Liver (tissue), 9 donors: ENCODE measurements around the gene MRPL55. TPM values are rescaled to one million over a fixed set of nuclear protein-coding genes. Genes with fewer than 3 reads are reported as not detected.

Experiments
- DNase-seq: peaks from one replicate; pipeline ENCODE4 v3.0.0-alpha.2; 2017; ENCODE audit warnings: low spot score
- H3K27ac ChIP-seq, 2 donors: one replicate each; pipeline ENCODE4 v1.7.0; 2013; ENCODE audit warnings: inconsistent platforms in 2 of 2, low read length in 2 of 2, control low read depth in 1 of 2, low read depth in 1 of 2, mild to moderate bottlenecking in 1 of 2
- H3K27me3 ChIP-seq, 4 donors: one replicate each; pipeline versions ENCODE4 v1.6.1 to v1.7.0; 2013; ENCODE audit warnings: low read length in 3 of 4, inconsistent platforms in 1 of 4, mild to moderate bottlenecking in 1 of 4, moderate library complexity in 1 of 4; ENCODE audit not compliant: control insufficient read depth in 4 of 4, insufficient read depth in 4 of 4
- H3K36me3 ChIP-seq, 4 donors: one replicate each; pipeline versions ENCODE4 v1.6.1 to v1.7.0; 2013; ENCODE audit warnings: low read length in 3 of 4, mild to moderate bottlenecking in 3 of 4, low read depth in 1 of 4, moderate library complexity in 1 of 4; ENCODE audit not compliant: control insufficient read depth in 4 of 4, insufficient read depth in 3 of 4
- H3K4me1 ChIP-seq, 4 donors: one replicate each; pipeline versions ENCODE4 v1.6.1 to v1.7.0; 2013; ENCODE audit warnings: low read length in 3 of 4, mild to moderate bottlenecking in 3 of 4, moderate library complexity in 1 of 4; ENCODE audit not compliant: control insufficient read depth in 4 of 4, insufficient read depth in 4 of 4
- H3K4me3 ChIP-seq, 3 donors: one replicate each; pipeline versions ENCODE4 v1.6.1 to v1.7.0; 2013; ENCODE audit warnings: low read length in 3 of 3, control low read depth in 1 of 3, low read depth in 1 of 3, mild to moderate bottlenecking in 1 of 3
- H3K9ac ChIP-seq, 2 donors: one replicate each; pipeline ENCODE4 v1.7.0; 2013; ENCODE audit warnings: low read length in 2 of 2, mild to moderate bottlenecking in 2 of 2, moderate library complexity in 2 of 2, control low read depth in 1 of 2, low read depth in 1 of 2
- H3K9me3 ChIP-seq, 4 donors: one replicate each; pipeline versions ENCODE4 v1.6.1 to v1.7.0; 2013; ENCODE audit warnings: low read length in 3 of 4; ENCODE audit not compliant: control insufficient read depth in 4 of 4
- ATF3 ChIP-seq: IDR thresholded peaks from 2 replicates; pipeline ENCODE4 v1.6.1; 2016; ENCODE audit warnings: antibody characterized with exemption
- CTCF ChIP-seq: fragments of 150-350 bp; IDR thresholded peaks from 2 replicates; pipeline ENCODE4 v1.5.1; 2017; ENCODE audit warnings: improper control_type of control experiment, low read depth, low read length; ENCODE audit not compliant: missing input control
- EGR1 ChIP-seq, 2 donors: IDR thresholded peaks; 2 replicates each; pipeline ENCODE4 v1.6.1; 2016 to 2018; ENCODE audit warnings: antibody characterized with exemption in 2 of 2, low read depth in 2 of 2
- FOXA2 ChIP-seq: IDR thresholded peaks from 2 replicates; pipeline ENCODE4 v1.6.1; 2016; ENCODE audit warnings: antibody characterized with exemption
- GABPA ChIP-seq, 2 donors: IDR thresholded peaks in 1 of 2; conservative IDR thresholded peaks in 1 of 2; 2 replicates each; pipeline ENCODE4 v1.6.1; 2016; ENCODE audit warnings: antibody characterized with exemption in 2 of 2, mild to moderate bottlenecking in 1 of 2, moderate library complexity in 1 of 2
- HNF4A ChIP-seq, 2 donors: conservative IDR thresholded peaks; 2 replicates each; pipeline ENCODE4 v1.6.1; 2016; ENCODE audit warnings: antibody characterized with exemption in 2 of 2, mild to moderate bottlenecking in 2 of 2
- HNF4G ChIP-seq: IDR thresholded peaks from 2 replicates; pipeline ENCODE4 v1.6.1; 2016; ENCODE audit warnings: antibody characterized with exemption
- MAX ChIP-seq: IDR thresholded peaks from 2 replicates; pipeline ENCODE4 v1.6.1; 2016; ENCODE audit warnings: antibody characterized with exemption
- REST ChIP-seq: IDR thresholded peaks from 2 replicates; pipeline ENCODE4 v1.6.1; 2016; ENCODE audit warnings: antibody characterized with exemption, mild to moderate bottlenecking
- TAF1 ChIP-seq: conservative IDR thresholded peaks from 2 replicates; pipeline ENCODE4 v1.6.1; 2016; ENCODE audit warnings: antibody characterized with exemption, mild to moderate bottlenecking
- YY1 ChIP-seq: IDR thresholded peaks from 2 replicates; pipeline ENCODE4 v1.6.1; 2016; ENCODE audit warnings: antibody characterized with exemption, mild to moderate bottlenecking
- ZBTB33 ChIP-seq: IDR thresholded peaks from 2 replicates; pipeline ENCODE4 v1.6.1; 2016; ENCODE audit warnings: antibody characterized with exemption
- WGBS: extraction: QIAGEN DNeasy Blood & Tissue Kit; methylation state at CpG from one replicate; pipeline ENCODE4 v1.1.7; 2013; 5-methylcytosine and 5-hydroxymethylcytosine counted together
- polyA plus RNA-seq, 2 donors: library from polyadenylated mRNA; stranded (reverse) in 1 of 2; unstranded in 1 of 2; fragments of 200-250 nt in 1 of 2; fragments of >200 nt in 1 of 2; fragmentation: Nextera tagmentation in 1 of 2; extraction: Ambion mirVana in 1 of 2; gene quantifications; one replicate each; pipeline versions ENCODE4 v1.2.1 to v1.2.3, GENCODE V29; 2013 to 2015
- total RNA-seq, 2 donors: library from RNA; depleted of rRNA; stranded (reverse); fragments of >200 nt; gene quantifications; one replicate each; pipeline ENCODE4 v1.2.3, GENCODE V29; 2014
- donor health status: healthy.
- donor health status: healthy.
- donor health status: healthy.
- donor health status: healthy.
- donor health status: healthy.

MRPL55 gene
- total and polyA plus RNA-seq, 4 donors = 38.9 to 119 (median 62.0) TPM

GRCh38 chr1:228070173-228070572, 38.9 kb downstream of the MRPL55 start:
- Histone ChIP-seq H3K27me3 (peaks cover 0 to 5% (median 2%) of the 10 kb centered on the region in 4 donors), H3K4me1 (no peaks in the 10 kb centered on the region)
- 49% methylated on average over 2 of the region's 2 CpGs for WGBS

More at GRCh38 chr1:228070173-228070572, 38.9 kb downstream of the MRPL55 start:
- H3K36me3 ChIP-seq = no peaks in the 10 kb centered on the region
- H3K27ac ChIP-seq = no peak overlapping the region
- DNase-seq = no peak
- H3K9me3 ChIP-seq = no peaks in the 10 kb centered on the region
- no peak for TF ChIP-seq REST
- no peak for TF ChIP-seq TAF1
- TF ChIP-seq ATF3 = no peak
- TF ChIP-seq ZBTB33 = no peak
- TF ChIP-seq EGR1 (IDR thresholded peaks at IDR 0.05; ENCODE audit: low read depth in 2 of 2) = no peak
- no peak for TF ChIP-seq YY1
- no peak for TF ChIP-seq HNF4A (conservative IDR thresholded peaks at IDR 0.05)
- no peak for TF ChIP-seq MAX
- no peak for TF ChIP-seq CTCF
- no peak for TF ChIP-seq HNF4G
- TF ChIP-seq FOXA2 = no peak
- TF ChIP-seq GABPA (IDR thresholded peaks at IDR 0.05 in 1 of 2, conservative IDR thresholded peaks at IDR 0.05 in 1 of 2) = no peak
- no peak overlapping the region for H3K9ac ChIP-seq
- H3K4me3 ChIP-seq = no peak overlapping the region
